NCI-H82 treated with DMSO at 0.1 percent for 48 hours (cell line): ENCODE data around the gene IGF2.

Source experiments
- DNase-seq: peaks from one replicate; lab custom pipeline; 2025; ENCODE audit not compliant: unreplicated experiment; lab: John Stamatoyannopoulos, UW

IGF2 gene

DNA sequence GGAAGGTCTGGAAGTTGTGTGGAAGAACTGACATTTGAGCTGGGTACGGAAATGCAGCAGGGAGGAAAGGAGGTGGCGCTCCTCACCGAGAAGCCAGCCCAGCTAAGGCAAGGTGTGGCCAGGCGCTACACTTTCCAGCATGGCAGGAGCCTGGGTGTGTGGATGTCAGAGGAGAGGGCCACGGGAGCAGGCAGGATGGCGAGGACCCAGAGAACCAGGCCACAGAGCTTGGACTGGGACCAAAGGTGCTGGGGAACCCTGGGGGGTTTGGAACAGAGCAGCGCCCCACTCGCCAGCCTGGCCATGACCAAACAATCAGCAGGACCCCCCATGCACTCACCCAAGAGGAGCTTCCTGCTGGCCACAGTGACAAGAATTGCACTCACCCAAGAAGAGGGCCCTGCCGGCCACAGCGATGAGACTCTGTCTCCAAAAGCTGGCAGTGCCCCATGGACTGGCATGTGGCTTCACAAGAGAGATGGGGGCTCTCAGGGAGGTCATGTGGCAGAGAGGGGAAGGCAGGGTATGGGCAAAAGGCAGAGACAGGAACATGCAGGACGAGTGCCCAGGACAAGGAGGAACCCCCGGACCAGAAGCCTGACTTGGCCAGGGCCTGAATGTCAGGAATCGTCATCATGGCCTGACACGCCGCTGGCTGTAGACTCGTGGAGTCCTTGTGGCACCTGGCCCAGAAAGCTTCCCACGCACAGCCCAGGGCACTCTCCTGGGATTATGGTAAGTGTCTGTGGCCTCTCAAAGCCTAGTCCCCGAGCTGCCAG lies 45.4 kb downstream of the IGF2 start:
- DNase-seq = no peak

DNA sequence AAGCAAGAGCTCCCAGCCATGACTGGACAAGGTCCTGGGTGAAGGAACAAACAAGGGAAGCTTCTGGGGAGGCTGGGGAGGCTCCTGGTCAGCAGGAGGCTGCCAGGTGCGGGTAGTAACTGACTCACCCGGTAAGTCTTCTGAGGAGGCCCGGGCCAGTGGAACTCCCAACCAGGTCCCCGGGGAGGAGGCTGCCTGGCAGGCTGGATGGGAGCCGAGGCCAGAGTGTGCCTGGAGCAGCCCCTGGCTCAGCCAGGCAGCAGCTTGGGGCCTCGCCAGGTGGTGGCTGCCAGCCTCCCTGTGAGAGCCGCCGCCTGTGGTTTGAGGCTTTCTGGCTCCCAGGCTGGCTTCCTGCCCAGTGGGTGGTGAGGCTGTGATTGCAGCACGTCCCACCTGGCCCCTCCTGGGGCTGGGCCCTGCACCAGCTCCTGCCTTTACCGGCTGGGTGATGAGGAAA lies 46.2 kb downstream of the IGF2 start:
- DNase-seq = no peak

- DNase-seq = no peak
Measured at GRCh38 chr11:2092464-2092910, 46.7 kb downstream of the IGF2 start.

DNA sequence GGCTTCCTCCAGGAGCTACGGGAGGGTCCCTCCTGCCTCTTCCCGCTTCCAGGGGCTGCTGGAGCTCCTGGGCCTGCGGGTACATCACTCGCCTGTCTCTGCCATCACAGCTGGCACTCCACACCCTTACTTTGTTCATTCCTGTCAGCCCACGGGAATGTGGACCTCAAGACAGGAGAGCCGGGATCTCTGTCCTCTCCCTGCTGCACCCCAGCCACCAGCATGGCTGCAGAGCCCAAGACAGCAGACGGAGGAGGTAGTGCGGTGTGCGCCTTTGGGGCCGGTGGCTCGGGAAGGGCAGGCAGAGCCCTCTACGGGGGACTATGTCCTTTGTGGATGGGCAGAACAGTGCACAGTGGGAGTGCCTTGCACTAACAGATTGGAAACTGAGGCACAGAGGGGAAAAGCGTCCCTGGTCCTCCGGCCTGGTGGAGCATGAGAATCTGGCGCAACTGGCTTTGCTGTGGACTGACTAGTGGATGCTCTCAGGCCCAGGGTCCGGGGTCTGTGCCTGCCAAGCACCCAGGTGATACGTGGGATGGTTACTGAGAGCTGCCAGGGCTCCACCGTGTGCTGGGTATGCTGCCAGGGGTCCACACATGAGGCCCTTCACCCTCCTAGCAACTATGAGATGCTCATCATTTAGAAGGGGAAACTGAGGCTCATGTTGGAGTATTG lies 47.3 kb downstream of the IGF2 start:
- DNase-seq = no peak

DNA sequence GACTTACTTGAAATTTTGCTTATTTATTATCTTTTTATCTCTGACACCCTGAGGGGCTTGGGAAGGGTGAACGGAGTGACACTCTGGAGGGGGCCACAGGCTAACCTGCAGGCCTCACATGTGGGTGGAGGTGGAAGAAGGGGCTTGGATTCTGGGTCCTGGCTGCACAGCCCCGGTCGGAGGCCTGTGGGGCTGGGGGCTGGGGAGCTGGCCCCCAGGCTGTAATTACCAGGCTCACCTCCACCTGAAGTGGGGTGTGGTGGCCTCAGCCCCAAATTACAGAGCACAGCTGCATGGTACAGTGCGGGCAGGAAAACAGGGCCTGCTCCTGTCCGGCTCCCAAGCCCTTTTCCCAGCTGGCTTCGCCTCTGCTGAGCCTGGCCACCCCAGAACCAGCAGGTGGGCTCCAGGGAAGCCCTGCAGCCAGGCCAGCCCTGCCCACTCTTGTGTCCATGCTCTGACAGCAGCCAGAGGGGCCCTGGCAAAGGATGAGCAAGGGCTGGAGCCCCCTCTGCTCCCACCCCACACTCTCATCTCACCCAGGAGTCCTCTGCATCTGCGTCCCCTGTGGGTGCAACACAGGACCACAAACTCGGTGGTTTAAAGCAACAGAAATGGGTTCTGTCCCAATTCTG lies 48.0 kb downstream of the IGF2 start:
- no peak for DNase-seq

DNA sequence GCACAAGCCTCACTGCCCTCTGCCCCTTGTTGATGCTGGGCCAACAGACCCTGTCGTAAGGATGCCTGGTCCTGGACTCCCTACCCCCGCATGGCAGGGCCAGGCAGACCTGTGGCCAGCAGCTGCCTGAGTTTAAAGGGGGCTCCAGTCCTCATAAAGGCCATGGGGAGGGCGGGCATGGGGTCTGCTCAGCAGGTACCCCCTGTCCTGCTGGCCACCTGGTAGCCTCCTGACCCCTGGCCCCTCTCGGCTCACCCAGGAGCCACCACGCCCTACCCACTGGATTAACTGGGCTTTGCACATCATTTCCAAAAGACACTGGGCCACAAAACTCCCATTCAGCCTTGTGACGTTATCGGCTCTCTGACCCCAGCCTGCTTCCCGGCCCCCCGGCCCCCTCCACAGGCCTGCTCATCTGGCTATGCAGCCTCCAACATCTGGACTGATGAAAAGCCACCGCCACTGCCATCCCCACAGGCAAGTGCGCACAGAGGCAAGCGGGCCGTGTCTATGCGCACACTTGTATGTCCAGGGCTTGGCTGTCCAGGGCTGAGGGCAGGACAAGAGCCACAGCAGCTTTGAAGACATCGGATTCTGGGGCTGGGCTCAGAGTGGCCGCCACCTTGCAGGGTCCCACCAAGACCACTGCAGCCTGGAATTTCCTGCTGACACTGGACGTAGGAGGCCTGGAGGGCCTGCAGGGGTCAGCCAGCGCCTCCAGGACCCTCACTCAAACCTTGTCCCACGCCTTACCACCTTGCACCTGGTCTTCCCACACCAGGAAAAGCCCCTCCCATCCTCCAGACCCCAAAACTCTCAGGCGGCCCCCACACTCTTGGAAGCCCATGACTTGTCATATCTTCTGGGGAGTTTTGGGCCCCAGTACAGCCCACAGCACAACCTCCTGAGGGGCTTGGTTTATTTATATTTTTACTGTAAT lies 48.7 kb downstream of the IGF2 start:
- no peak for DNase-seq

DNA sequence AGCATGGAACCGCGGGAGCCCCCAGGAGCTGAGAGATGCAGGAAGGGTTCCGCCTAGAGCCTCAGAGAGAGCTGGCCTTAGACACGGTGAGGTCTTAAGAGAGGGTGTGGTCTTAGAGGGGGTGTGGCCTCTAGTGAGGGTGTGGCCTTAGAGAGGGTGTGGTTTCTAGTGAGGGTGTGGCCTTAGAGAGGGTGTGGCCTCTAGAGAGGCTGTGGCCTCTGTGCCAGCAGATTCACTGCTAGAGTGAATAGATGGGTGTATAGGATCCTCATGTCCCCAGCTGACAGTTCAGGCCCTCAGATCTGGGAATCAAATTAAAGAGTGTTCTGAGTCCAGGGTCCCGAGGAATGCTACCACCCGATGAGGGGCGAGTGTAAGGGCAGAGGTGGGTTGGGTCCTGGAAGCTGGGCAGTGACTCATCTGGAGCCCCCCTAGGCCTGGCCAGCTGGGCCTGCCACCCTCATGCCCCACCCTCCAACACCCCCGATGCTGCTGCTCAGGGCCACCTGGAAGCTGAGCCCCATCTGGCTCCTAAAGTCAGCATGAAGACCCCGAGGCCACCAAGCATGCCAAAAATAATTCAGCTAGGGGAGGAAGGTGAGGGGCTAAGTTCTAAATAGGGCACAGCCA lies 49.5 kb downstream of the IGF2 start:
- peak; percentile 2 for DNase-seq

DNA sequence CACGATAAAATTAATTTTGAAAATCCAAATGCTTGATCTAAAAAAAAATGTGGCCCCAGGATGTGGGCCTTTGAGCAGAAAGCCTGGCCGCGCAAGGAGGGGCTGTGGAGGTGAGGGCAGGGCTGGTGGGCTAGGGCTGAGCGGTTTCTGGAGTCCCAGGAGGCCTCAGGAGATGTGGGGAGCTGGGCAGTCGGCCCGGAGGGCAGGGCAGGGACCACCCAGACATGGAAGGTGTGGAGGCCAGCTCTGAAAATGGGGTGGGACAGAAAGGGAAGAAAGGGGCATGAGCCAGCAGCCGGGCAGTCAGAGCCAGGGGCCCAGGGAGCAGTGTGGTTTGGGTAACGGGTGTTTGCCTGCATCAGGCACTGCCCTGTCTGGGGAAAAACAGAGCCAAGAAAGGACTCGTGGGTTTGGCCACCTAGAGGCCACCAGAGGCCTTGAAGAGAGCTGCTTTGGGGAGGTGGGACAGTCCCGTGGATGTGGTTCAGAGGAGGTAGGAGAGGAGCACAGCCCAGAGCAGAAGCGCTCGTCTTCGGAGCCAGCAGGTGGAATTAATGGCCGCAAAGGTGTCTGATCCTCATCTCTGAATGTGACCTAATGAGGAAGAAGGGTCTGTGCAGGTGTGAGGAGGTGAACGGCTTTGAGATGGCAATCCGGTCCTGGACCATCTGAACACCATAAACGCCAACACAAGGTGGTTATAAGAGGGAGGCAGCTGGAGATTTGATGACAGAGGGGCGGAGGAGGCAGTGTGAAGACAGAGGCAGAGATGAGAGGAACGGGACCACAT lies 50.2 kb downstream of the IGF2 start:
- DNase-seq = no peak

- no peak for DNase-seq
Measured at GRCh38 chr11:2088284-2088683, 50.9 kb downstream of the IGF2 start.

DNA sequence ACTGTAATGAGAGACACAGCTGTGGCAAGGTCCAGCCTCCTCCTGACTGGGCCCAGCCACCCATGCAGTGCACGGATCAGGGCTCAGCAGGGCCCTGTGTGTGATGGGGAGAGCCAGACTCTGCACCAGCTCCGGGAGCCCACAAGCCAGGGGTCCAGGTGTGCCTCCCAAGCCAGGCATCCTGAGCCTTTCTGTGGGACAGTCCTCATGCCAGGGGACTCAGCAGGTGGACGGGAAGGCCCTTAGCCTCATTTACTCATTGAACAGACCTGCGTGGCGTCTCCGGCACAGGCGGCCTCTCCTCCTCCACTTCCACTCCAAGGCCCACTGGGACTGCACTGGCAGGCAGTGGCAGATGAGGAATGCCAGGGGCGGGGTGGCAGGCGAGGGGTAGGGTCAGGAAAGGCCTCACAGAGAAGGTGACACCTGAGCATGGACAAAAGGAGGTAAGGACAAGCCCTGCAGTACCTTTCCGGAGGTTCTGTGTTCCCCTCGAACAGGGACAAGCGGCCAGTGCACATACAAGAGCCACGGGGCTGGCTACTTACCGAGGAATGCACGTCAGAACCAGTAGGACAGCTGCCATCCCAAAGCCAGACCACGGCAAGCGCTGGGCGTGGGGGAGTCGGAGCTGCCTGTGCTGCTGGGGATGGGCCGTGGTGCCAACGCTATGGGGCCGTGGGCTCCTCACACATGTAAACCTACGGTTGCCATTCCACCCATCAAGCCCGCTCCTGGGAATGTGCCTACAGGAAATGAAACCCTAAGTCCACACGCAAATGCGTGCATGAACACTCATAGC lies 52.7 kb downstream of the IGF2 start:
- no peak for DNase-seq

GRCh38 chr11:2085251-2086066 lies 53.7 kb downstream of the IGF2 start:
- no peak for DNase-seq

- no peak for DNase-seq
Measured at GRCh38 chr11:2084721-2085120, 54.5 kb downstream of the IGF2 start.
